GM12801 (cell line): ENCODE results near the gene POMGNT2.

Source experiments
- TF ChIP-seq, protein P1 (sequence below): IDR thresholded peaks from one replicate; pipeline ENCODE4 v1.5.1; 2011; ENCODE audit warnings: control low read depth; ENCODE audit not compliant: insufficient read length; ENCODE audit errors: extremely low read depth

The POMGNT2 gene

GRCh38 chr3:43030162-43030935 is 75.5 kb downstream of the POMGNT2 start:
- TF ChIP-seq, protein P1, sequence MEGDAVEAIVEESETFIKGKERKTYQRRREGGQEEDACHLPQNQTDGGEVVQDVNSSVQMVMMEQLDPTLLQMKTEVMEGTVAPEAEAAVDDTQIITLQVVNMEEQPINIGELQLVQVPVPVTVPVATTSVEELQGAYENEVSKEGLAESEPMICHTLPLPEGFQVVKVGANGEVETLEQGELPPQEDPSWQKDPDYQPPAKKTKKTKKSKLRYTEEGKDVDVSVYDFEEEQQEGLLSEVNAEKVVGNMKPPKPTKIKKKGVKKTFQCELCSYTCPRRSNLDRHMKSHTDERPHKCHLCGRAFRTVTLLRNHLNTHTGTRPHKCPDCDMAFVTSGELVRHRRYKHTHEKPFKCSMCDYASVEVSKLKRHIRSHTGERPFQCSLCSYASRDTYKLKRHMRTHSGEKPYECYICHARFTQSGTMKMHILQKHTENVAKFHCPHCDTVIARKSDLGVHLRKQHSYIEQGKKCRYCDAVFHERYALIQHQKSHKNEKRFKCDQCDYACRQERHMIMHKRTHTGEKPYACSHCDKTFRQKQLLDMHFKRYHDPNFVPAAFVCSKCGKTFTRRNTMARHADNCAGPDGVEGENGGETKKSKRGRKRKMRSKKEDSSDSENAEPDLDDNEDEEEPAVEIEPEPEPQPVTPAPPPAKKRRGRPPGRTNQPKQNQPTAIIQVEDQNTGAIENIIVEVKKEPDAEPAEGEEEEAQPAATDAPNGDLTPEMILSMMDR: no peak
